GM19023 (cell line): Measurements from ENCODE around the gene BAHCC1.

Experiments used
- ATAC-seq: cut with Tn5 transposase; IDR thresholded peaks from one replicate; pipeline ENCODE4 v1.9.1; 2021; ENCODE audit warnings: mild to moderate bottlenecking, moderate library complexity; ENCODE audit not compliant: unreplicated experiment

The BAHCC1 gene

GRCh38 chr17:81488276-81488860 is 93.1 kb downstream of the BAHCC1 start:
- no peak for ATAC-seq

- ATAC-seq, result no peak
Observed at GRCh38 chr17:81489012-81489997, 94.0 kb downstream of the BAHCC1 start.

- ATAC-seq, result no peak
Observed at GRCh38 chr17:81489998-81490992, 95.0 kb downstream of the BAHCC1 start.

- no peak for ATAC-seq
Observed at GRCh38 chr17:81491181-81491581, 95.9 kb downstream of the BAHCC1 start.

GRCh38 chr17:81491761-81492160 is 96.5 kb downstream of the BAHCC1 start:
- ATAC-seq, result no peak

GRCh38 chr17:81492202-81492601 is 96.9 kb downstream of the BAHCC1 start:
- ATAC-seq, result no peak

GRCh38 chr17:81492706-81493105 is 97.4 kb downstream of the BAHCC1 start:
- no peak for ATAC-seq

- no peak for ATAC-seq
Observed at GRCh38 chr17:81493198-81494038, 98.2 kb downstream of the BAHCC1 start.

GRCh38 chr17:81494626-81495377 is 99.5 kb downstream of the BAHCC1 start:
- no peak for ATAC-seq

GRCh38 chr17:81498953-81499600 is 103.8 kb downstream of the BAHCC1 start:
- no peak for ATAC-seq

GRCh38 chr17:81499601-81499970 is 104.3 kb downstream of the BAHCC1 start:
- no peak for ATAC-seq

GRCh38 chr17:81500047-81500446 is 104.8 kb downstream of the BAHCC1 start:
- no peak for ATAC-seq

GRCh38 chr17:81502471-81503017 is 107.3 kb downstream of the BAHCC1 start:
- ATAC-seq, result no peak

GRCh38 chr17:81503619-81504018 is 108.4 kb downstream of the BAHCC1 start:
- ATAC-seq, result no peak

GRCh38 chr17:81508639-81509206 is 113.5 kb downstream of the BAHCC1 start:
- ATAC-seq, result no peak

- ATAC-seq, result no peak
Observed at GRCh38 chr17:81509207-81509971, 114.1 kb downstream of the BAHCC1 start.

- ATAC-seq, result no peak
Observed at GRCh38 chr17:81509972-81510784, 114.9 kb downstream of the BAHCC1 start.
